GM21576 (cell line): ENCODE results near the gene ZBTB42.
"Not testable (repeated sequence)": the region's sequence is repeated elsewhere in the genome, so short reads cannot be mapped to it uniquely, and the experiment has no call there.

Experiments
- ATAC-seq: cut with Tn5 transposase; IDR thresholded peaks from one replicate; pipeline ENCODE4 v1.9.1; 2021; ENCODE audit warnings: mild to moderate bottlenecking, moderate library complexity; ENCODE audit not compliant: unreplicated experiment

The ZBTB42 gene

GRCh38 chr14:104836171-104836935, 35.5 kb downstream of the ZBTB42 start:
- ATAC-seq: not testable (repeated sequence)

GRCh38 chr14:104841730-104842129, 40.8 kb downstream of the ZBTB42 start:
- no peak for ATAC-seq

GRCh38 chr14:104843006-104843405, 42.1 kb downstream of the ZBTB42 start:
- no peak for ATAC-seq

- ATAC-seq: no peak
Measured at GRCh38 chr14:104843442-104844305, 42.8 kb downstream of the ZBTB42 start.

- no peak for ATAC-seq
Measured at GRCh38 chr14:104844306-104845032, 43.6 kb downstream of the ZBTB42 start.

- no peak for ATAC-seq
Measured at GRCh38 chr14:104845033-104845666, 44.2 kb downstream of the ZBTB42 start.

- no peak for ATAC-seq
Measured at GRCh38 chr14:104845834-104846441, 45.0 kb downstream of the ZBTB42 start.

GRCh38 chr14:104852280-104852663, 51.4 kb downstream of the ZBTB42 start:
- ATAC-seq: no peak
